Umbilical cord (tissue), 2 donors: ENCODE measurements around the gene KRTAP26-1. TPM values are rescaled to one million over a fixed set of nuclear protein-coding genes. Genes with fewer than 3 reads are reported as not detected.

Source experiments
- DNase-seq: peaks from one replicate; pipeline ENCODE4 v3.0.0-alpha.2; 2015; ENCODE audit warnings: low spot score
- total RNA-seq: library from RNA; depleted of rRNA; stranded (reverse); fragments of >200 nt; gene quantifications from one replicate; pipeline ENCODE4 v1.2.3, GENCODE V29; 2014; ENCODE audit warnings: low replicate concordance; ENCODE audit not compliant: insufficient read depth

KRTAP26-1 gene, protein sequence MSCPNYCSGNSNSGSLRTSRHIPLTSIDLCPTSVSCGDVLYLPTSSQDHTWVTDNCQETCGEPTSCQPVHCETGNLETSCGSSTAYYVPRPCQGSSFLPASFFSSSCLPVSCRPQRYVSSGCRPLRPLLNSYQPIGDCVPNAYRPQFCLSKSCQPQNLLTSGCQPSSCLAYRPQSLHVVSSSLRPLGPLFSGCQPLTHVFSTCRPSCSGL
- total RNA-seq, result not detected

DNA sequence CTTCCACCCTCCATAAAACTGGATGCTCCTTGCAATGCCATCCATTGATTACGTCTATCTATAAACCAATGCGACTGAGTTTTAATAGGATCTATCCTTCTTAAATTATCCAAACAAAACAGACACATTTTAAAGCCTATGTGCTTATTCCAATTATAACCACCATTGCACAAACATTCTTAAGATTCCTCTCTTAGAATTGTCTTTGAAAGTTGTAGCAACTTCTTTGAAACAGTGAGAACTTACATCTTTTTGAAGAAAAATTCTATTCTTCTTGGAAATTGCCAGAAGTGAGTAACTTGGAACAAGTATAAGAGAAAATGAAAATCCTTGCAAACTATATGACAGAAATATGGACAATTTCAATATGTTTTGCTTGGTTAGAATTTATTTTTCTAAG, at the start of gene KRTAP26-1:
Gene KRTAP26-1 (minus strand): TSS at position 101 of the 400 bp plus-strand sequence. CDS start 280 bp downstream, outside the sequence.
- no peak for DNase-seq

DNA sequence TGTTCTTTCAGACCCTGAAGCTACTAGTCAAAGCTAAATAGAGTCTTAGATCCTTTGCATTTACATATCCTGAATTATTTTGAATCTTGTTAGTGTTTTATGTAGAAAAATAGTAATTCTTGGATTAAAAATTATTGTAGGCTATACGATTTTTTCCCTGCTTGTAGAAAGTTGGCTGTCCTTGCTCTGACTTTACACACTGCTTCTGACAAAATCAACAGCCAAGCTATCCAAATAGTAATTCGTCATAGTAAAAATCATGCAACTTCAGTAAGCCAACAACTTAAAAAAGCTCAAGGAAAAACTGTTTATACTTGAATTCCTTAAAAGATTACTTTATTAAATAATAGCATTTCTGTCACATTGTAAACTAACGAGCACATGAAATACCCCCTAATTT, 35.8 kb upstream of the KRTAP26-1 start:
- no peak for DNase-seq

DNA sequence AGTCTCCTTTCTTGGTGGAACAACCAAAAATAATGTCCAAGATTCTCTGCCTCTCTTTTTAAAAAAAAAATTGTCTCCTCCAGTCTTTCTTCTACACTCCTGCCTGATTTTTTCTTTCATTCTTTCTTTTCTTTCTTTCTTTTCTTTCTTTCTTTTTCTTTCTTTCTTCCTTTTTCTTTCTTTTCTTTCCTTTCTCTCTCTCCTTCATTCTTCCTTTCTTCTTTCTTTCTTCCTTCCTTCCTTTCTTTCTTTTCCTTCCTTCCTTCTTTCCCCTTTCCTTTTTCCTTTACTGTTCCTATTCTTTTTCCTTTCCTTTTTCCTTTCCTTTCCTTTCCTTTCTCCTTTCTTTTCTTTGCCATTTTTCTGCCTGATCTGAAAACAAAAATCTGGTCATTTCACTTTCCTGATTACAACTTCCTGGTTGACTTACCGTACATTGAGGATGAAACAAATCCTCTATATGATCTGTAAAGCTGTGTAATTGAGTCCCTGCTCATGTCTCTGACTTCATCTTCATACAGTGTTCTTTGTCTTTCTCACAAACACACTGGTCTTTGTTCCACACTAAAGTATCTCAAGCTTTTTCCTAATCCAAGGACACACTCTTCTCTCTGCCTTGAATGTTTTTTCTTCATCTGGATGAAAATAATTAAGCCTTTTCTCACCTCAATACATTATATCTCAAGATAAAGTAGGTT, 34.3 kb upstream of the KRTAP26-1 start:
- DNase-seq, result no peak

GRCh38 chr21:30351534-30351933, 31.4 kb upstream of the KRTAP26-1 start:
- DNase-seq, result no peak

DNA sequence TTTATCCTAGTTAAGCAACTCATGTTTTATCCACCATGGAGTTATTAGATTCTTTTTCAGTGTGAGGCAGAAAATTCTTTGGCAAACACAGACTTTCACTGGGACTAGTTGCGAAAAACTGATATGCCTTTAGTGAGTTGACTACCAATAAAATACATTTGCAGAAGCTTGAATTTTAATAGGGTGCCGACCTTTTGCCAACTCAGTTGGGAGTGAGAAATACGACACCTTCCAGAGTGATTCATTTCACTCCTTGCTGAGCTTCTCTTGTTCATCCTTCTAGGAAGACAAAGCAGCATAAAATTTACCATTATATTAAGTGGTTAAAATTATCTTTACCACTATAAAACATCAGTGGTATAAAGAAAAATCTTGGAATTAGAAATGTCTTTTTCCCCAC, 29.5 kb upstream of the KRTAP26-1 start:
- no peak for DNase-seq

DNA sequence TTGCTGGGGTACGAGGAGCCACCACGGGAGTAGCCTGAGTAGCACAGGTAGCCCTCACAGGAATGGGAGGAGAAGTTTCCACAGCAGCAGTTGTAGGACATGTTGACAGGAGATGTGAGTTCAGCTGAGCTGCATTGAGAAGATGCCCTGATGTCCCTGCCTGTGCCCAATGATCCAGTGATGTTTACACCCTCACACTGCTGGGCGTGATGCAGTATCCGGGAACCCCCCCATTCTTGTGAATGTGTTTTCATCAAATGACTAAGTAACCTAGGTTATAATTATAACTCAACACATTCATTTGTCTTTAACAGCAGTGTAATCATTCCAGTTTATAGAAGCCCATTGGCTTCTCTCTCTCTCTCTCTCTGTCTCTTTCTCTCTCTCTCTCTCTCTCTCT, 28.4 kb upstream of the KRTAP26-1 start, which contains the start of gene KRTAP23-1:
Gene KRTAP23-1 (minus strand): TSS at position 101 of the 400 bp plus-strand sequence. CDS start 0 bp downstream, at position 101.
- no peak for DNase-seq

GRCh38 chr21:30345014-30345413, 24.9 kb upstream of the KRTAP26-1 start:
- no peak for DNase-seq

DNA sequence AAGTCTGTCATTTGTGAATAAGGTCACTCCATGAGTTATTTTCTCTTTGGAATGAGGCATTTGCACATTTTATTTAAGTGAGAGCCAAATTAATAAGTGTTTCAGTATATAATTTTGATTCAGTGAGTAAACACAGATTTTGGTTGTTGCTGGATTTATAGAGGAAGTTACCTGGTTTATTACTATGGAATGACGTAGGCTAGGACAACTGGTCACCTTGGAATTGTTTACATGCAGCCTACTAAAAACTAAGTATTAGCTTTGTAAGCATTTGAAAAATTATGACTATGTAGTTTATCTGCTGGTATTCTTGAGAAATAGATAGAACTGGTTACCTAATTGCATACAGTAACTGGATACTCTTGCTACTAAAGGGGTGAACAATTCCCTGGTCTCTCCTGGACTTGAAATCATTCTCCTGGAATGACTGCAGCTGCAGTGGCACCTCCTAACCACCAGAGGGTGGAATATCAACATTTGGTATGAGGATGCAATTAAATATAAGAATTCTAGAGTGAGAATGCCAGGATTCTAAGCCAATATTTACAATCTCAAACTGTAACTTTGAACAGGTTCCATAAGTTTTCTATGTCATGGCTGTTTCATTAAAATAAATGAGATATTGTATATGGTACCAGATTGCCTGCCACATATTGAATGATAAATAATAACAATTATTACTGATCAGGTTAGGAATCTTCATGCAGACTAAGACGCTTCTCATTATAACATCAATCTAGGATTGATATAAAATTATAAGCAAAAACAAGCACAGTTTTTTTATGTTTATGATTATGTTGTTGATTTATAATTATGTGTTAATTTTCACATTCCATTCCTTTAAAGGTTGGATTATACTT, 20.8 kb upstream of the KRTAP26-1 start:
- DNase-seq, result peak; percentile 20

DNA sequence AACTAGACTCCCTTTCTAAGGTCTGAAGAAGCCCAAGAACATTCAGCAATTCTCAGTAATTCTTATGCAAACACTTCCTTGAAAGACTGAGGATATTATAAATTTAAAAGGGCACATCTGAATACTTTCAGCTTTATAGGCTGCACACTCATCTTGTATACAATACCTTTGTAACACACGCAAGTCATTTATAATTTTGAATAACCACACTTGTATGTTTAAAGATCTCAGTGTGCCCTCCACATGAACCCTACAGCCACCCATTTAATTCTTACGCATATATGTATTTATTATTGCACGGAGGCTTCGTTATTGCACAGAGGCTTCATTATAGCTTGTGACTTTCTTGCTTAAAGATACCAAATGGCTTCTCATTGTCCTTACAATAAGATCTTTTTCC, 18.6 kb upstream of the KRTAP26-1 start:
- no peak for DNase-seq

DNA sequence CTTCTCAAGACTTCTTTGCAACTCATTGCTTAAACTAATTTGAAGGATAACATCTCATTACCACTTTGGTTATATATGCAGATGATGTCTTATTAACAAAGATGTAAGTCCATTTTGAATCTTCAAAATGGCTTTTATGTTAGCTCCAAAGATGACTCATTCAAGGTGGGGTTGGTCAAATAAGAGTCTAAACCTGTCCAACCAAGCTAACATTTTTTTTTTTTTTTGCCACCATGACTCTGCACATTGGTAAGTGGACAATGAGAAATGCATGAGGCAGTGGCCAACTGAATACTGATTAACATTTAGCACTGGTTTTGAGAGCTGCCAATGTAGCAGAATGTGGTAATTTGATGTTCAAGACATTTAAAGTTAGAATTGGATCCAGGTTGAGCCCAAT, 17.7 kb upstream of the KRTAP26-1 start:
- DNase-seq, result no peak

DNA sequence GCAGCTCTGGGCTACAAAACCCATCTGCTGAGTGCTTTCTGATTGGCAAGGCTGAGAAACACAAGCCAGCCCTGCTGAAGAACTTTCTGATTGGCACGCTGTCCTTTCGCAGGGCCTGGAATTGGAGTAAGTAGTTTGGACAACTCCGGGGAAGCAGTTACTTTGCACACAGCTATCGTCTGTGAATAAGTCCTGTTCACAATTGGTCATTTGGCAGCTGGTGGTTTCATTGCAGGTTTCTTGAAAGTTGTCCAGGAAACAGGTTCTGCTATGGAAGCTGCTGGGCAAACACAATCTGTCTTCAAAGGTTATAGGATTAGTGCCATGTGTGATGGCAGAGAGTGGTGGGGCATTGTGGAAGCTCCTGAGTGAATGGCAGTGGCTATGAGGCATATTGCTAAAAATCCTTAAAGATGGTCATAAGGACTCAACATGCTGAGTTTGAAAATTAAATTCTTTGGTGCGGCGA, 17.2 kb upstream of the KRTAP26-1 start, which contains the start of gene KRTAP27-1:
Gene KRTAP27-1 (minus strand): TSS at position 419 of the 469 bp plus-strand sequence. CDS start 26 bp downstream, at position 393.
- DNase-seq, result no peak

DNA sequence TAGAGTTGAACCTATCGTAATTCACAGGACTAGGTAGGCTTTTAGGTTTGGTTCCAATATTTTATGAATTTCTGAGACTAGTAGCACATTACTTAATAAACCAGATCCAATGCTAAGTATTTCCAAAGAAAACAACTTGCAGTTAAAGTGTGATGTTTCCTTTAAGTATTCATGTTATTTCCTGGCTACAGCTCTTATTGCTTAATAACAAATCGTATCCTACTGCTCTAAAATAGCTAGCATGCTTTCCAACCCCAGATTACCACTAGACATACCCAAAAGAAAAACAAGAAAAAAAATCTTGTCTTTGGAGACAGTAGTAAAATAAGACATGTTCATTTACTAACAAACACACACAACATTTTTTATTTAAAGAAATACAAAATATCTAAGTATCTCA, 16.5 kb upstream of the KRTAP26-1 start:
- DNase-seq, result peak; percentile 27

DNA sequence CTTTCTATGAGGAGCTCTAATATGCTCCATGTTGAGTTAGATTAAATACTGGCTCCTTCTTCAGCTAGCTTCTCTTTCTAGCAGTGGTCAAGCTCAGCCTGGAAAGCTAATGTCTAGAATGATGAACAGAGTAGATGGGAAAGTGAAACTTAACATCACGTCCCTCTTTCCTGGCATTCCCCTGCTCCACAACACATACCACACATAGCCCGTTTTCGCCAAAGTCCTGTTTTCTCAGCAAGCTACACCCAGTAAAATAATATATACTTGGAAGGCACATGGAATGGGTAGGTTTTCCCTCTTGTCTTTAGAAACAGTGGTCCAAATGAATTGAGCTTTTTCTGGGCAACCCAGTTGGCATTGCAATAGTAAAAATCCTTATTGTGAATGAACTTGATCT, 13.6 kb upstream of the KRTAP26-1 start:
- no peak for DNase-seq

DNA sequence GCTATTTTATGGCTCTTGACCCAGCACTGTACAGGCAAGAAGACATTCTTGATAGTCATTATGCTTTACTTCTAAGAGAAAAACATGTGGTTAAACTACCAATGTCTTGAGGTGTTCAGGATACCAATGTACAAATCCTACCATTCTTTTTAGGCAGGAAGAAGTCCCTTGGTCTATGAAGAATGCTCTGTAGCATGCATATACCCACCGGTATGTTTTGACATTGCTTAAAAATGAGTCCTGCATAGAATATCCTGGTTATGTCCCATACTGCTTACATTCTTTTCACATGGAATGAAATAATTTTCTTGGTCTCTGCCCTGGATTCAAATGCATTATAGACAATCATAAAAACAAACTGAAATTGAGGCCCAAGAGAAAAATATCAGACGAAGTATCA, 12.6 kb upstream of the KRTAP26-1 start:
- no peak for DNase-seq

GRCh38 chr21:30329203-30329875, 9.2 kb upstream of the KRTAP26-1 start:
- DNase-seq, result no peak

DNA sequence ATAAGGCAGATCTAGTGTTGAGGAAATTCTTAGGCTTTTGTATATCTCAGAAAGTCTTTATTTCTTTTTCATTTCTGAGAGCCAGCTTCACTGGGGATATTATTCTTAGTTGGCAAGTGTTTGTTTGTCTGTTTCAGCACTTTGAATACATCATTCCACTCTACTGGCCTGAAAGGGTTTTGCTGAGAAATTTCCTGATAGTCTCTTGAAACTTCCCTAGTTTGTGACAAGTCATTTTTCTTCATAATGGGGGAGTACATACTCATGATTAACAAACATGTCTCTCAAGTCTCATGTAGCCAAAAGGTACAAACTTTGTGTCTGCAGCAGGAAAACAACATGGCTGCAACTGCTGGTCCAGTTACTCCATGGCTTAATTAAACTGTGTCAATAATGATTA, 6.3 kb upstream of the KRTAP26-1 start:
- DNase-seq, result no peak

DNA sequence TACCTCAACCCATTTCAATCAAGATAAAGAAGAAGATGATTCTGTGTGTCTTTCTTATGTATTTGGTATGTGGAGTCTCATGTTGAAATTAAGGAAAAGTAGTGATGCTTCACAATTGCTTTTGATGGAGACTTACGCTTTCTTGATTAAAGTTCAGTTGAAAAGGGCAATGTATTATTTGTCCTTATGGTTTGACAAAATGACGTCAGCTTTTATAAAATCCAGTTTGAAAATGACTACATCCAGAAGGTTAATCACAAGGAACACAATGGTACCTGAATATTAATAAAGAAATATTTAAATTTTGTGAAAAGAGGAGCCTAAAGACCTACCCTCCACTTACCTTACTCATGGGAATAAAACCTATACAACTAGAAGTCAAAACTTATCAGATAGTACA, 4.4 kb downstream of the KRTAP26-1 start:
- DNase-seq, result no peak

DNA sequence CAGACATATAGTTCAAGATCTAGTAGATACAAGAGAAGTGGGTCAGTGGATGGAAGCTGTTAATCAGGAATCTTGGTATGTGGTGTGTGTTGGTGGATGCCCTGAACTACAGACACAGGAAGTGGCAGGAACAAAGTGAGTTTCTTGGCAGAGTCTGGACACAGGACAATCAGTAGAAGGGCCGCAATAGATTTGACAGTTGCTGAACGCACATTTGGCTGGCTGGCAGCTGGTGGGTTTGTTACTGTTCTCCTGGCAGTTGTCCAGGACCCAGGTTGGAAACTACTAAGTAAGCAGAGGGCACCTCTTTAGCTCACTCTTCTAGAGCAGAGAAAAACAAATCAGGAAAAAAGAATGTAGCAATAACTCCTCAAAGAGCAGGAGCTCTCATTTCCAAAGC, 13.2 kb downstream of the KRTAP26-1 start:
- DNase-seq, result no peak

DNA sequence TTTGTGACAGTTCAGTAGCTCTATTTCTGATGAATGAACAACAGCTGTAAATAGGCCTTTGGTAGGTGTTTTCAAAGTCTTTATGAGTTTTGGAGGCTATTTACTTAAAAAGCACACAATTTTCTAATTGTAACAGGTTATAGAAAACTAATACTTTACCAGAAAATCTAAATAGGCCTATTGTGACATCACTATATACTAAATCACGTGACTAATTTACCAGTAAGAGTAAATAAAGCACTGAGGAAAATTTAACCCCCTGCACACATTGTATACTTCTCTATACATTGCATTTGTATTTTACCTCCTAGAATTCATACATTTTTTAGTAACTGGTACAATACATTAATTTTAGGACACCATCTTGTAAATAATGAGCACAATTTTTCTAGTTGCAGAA, 15.0 kb downstream of the KRTAP26-1 start:
- no peak for DNase-seq

DNA sequence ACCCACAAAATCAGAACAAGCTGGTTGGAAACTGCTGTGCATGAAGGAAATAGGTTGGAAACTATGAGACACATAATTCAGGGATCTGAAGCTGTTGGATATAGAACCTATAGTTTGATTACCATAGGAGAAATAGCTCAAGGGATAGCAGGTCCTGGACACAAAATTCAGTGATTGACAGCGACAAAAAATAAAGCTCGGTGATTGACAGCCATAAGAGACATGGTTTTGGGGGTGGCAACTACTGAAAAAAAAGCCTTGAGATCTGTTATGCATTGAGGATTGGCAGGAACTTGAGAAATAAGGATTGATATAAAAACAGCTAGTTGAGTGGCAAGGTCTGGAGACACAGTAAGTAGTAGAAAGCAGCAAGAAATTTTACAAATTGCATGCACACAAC, 30.9 kb downstream of the KRTAP26-1 start, which contains the start of gene KRTAP25-1:
Gene KRTAP25-1 (minus strand): TSS at position 300 of the 400 bp plus-strand sequence. CDS start 24 bp downstream, at position 276.
- DNase-seq, result no peak

DNA sequence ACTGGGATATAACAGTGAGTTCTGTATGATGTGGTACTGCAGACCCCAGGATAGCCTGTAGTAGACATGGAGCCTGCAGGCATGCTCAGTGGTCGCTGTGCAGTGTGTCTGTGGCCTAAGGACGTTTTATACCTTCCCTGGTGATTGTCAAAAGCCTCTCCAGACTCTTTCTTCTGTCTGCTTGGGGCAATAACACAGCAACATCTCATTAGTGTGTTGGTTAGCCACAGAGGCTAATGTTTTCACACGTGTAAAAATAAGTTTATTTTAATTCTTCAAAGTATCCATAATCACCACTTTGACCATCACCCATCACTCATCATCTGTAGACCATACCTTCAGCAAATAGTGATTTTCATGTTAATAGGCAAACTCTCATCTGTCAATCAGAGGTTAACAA, 37.3 kb downstream of the KRTAP26-1 start, which contains the start of gene KRTAP24-1:
Gene KRTAP24-1 (minus strand): TSS at position 101 of the 400 bp plus-strand sequence. CDS start 18 bp downstream, at position 83.
- DNase-seq, result no peak
